ENCODE data around the gene UQCRQ. TPM values are rescaled to one million over a fixed set of nuclear protein-coding genes. Genes with fewer than 3 reads are reported as not detected.

The UQCRQ gene
- total and polyA plus RNA-seq, 9 of the 15 experiments (the other 6 are each of a cell fraction or from before 2014, with no cell fraction given) = 235 to 2,421 (median 883) TPM

- TF ChIP-seq STAT5A (IDR thresholded peaks at IDR 0.05; ENCODE audit: borderline replicate concordance, low read length) (no peak; the same call in 1 of the 2 replicates), NFE2L1 (tag; IDR thresholded peaks at IDR 0.05; ENCODE audit: borderline replicate concordance, low read depth) (no peak), RBM34 (IDR thresholded peaks at IDR 0.05; ENCODE audit: borderline replicate concordance, insufficient read depth, low read length) (no peak), ZNF584 (CRISPR knock-in tag; IDR thresholded peaks at IDR 0.05; ENCODE audit: low read depth) (0 out of 2 replicates have a peak, but pooled peaks have one; percentile 63), ZNF561 (CRISPR knock-in tag; conservative IDR thresholded peaks at IDR 0.05) (no peak), MIER1 (IDR thresholded peaks at IDR 0.05; ENCODE audit: low read depth) (no peak), E4F1 (CRISPR knock-in tag; IDR thresholded peaks at IDR 0.05; ENCODE audit: borderline replicate concordance) (no peak), ZBTB5 (IDR thresholded peaks at IDR 0.05) (no peak), CHD2 (IDR thresholded peaks at IDR 0.05; ENCODE audit: low read depth, low read length) (no peak), ZNF655 (CRISPR knock-in tag; IDR thresholded peaks at IDR 0.05) (no peak), ATF2 (CRISPR knock-in tag; IDR thresholded peaks at IDR 0.05) (no peak; the same call in 1 of the 2 replicates), MEF2D (tag; conservative IDR thresholded peaks at IDR 0.05; ENCODE audit: low read depth) (no peak), ZC3H11A (IDR thresholded peaks at IDR 0.05; ENCODE audit: low read depth, low read length) (no peak), ETV6 (IDR thresholded peaks at IDR 0.05; ENCODE audit: borderline replicate concordance in 1 of 2, low read depth in 2 of 2, low read length in 1 of 2) (no peak), ETV6 (CRISPR knock-in tag; IDR thresholded peaks at IDR 0.05; ENCODE audit: borderline replicate concordance) (no peak), GMEB1 (CRISPR knock-in tag; IDR thresholded peaks at IDR 0.05) (no peak), BRD9 (IDR thresholded peaks at IDR 0.05; ENCODE audit: low read depth, partially characterized antibody) (no peak), NR1H2 (CRISPR knock-in tag; IDR thresholded peaks at IDR 0.05) (peak; percentile 97), DACH1 (IDR thresholded peaks at IDR 0.05; ENCODE audit: partially characterized antibody) (no peak)
Observed at GRCh38 chr5:132866342-132867045, at the start of gene UQCRQ, which contains the start of gene GDF9 (continued).
